GM12891 (cell line): ENCODE measurements around the gene SHQ1.
A peak's percentile ranks its signal among the peaks of the same experiment; 100 is the strongest.
"Not testable (repeated sequence)": the region's sequence is repeated elsewhere in the genome, so short reads cannot be mapped to it uniquely, and the experiment has no call there.

Experiments
- DNase-seq: peaks from one replicate; pipeline ENCODE4 v3.0.0; 2011; ENCODE audit warnings: low spot score; ENCODE audit not compliant: insufficient read length
- FAIRE-seq: peaks from 2 replicates; lab custom pipeline; 2011; peaks lifted over from hg19 to GRCh38; lab: Jason Lieb, UNC
- PAX5 ChIP-seq: IDR thresholded peaks from 2 replicates; pipeline ENCODE4 v1.6.1; 2011; ENCODE audit warnings: low read length, moderate library complexity, mild to moderate bottlenecking; ENCODE audit not compliant: insufficient read depth, severe bottlenecking
- POLR2A ChIP-seq: IDR thresholded peaks from 2 replicates; pipeline ENCODE4 v1.6.1; 2011; ENCODE audit warnings: low read depth, low read length, control low read depth
- POLR2AphosphoS5 ChIP-seq: IDR thresholded peaks from 2 replicates; pipeline ENCODE4 v1.6.1; 2011; ENCODE audit warnings: low read depth, low read length, control low read depth
- POU2F2 ChIP-seq: IDR thresholded peaks from 2 replicates; pipeline ENCODE4 v1.6.1; 2011; ENCODE audit warnings: low read depth, mild to moderate bottlenecking, control low read depth, low read length, moderate library complexity
- SPI1 ChIP-seq: IDR thresholded peaks from 2 replicates; pipeline ENCODE4 v1.6.1; 2011; ENCODE audit warnings: low read depth, low read length, control low read depth
- TAF1 ChIP-seq: IDR thresholded peaks from 2 replicates; pipeline ENCODE4 v1.6.1; 2011; ENCODE audit warnings: low read depth, low read length, control low read depth

Gene SHQ1

GRCh38 chr3:72803573-72803972, 44.7 kb downstream of the SHQ1 start:
- TF ChIP-seq SPI1, result no peak
- no peak for TF ChIP-seq POLR2AphosphoS5
- no peak for TF ChIP-seq POU2F2
- TF ChIP-seq TAF1, result no peak
- no peak for TF ChIP-seq POLR2A
- no peak for TF ChIP-seq PAX5
- FAIRE-seq, result no peak

GRCh38 chr3:72802001-72802400, 46.2 kb downstream of the SHQ1 start:
- FAIRE-seq, result peak; percentile 16
- DNase-seq, result no peak
- TF ChIP-seq POLR2A, result no peak
- TF ChIP-seq POU2F2, result no peak
- TF ChIP-seq TAF1, result no peak
- no peak for TF ChIP-seq SPI1
- no peak for TF ChIP-seq POLR2AphosphoS5
- no peak for TF ChIP-seq PAX5

More at GRCh38 chr3:72803573-72803972, 44.7 kb downstream of the SHQ1 start:
- no peak for DNase-seq

- no peak for TF ChIP-seq POU2F2
- TF ChIP-seq POLR2AphosphoS5, result no peak
- no peak for TF ChIP-seq SPI1
- DNase-seq, result no peak
- FAIRE-seq, result peak; percentile 13
Observed at GRCh38 chr3:72800869-72801268, 47.4 kb downstream of the SHQ1 start.

GRCh38 chr3:72798552-72799195, 49.6 kb downstream of the SHQ1 start:
- no peak for DNase-seq
- FAIRE-seq, result no peak

GRCh38 chr3:72797773-72798543, 50.3 kb downstream of the SHQ1 start:
- DNase-seq, result no peak
- no peak for FAIRE-seq
- TF ChIP-seq TAF1 (no peak), SPI1 (no peak), POU2F2 (no peak), POLR2AphosphoS5 (no peak), POLR2A (no peak), PAX5 (no peak)

More at GRCh38 chr3:72798552-72799195, 49.6 kb downstream of the SHQ1 start:
- TF ChIP-seq POLR2A, result no peak
- no peak for TF ChIP-seq POU2F2
- no peak for TF ChIP-seq TAF1
- no peak for TF ChIP-seq POLR2AphosphoS5
- TF ChIP-seq SPI1, result no peak
- TF ChIP-seq PAX5, result no peak

- FAIRE-seq, result no peak
- no peak for TF ChIP-seq PAX5
- no peak for TF ChIP-seq TAF1
- TF ChIP-seq POLR2AphosphoS5, result no peak
- no peak for TF ChIP-seq SPI1
- TF ChIP-seq POLR2A, result no peak
- no peak for TF ChIP-seq POU2F2
Observed at GRCh38 chr3:72794079-72794478, 54.2 kb downstream of the SHQ1 start.

GRCh38 chr3:72791161-72791560, 57.1 kb downstream of the SHQ1 start:
- no peak for TF ChIP-seq SPI1
- TF ChIP-seq POLR2AphosphoS5, result no peak
- no peak for TF ChIP-seq POU2F2
- no peak for TF ChIP-seq TAF1
- no peak for TF ChIP-seq POLR2A
- no peak for TF ChIP-seq PAX5
- FAIRE-seq (no peak), DNase-seq (no peak)

More at GRCh38 chr3:72794079-72794478, 54.2 kb downstream of the SHQ1 start:
- DNase-seq, result no peak

DNA sequence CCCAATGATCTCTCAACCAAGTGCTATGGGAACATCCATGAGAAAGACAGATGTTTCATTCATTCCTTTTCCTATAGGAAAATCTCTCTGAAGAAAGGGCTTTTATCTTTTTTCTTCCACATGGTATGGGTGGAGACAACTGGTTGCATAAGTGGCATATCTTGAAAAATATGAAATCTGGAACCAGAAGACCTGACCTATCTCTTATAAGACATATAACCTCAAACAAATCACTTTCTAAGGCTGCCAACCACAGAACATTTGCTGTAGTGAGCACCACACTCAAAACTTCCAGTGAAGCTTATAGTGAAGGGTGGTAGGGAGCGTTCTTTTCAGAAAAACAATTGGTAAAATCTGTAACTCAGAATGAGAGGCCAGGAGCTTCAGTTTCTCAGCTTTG, 58.5 kb downstream of the SHQ1 start:
- DNase-seq (no peak), FAIRE-seq (no peak)
- TF ChIP-seq POU2F2, result no peak
- TF ChIP-seq POLR2A, result no peak
- TF ChIP-seq POLR2AphosphoS5, result no peak
- no peak for TF ChIP-seq PAX5
- TF ChIP-seq TAF1, result no peak
- TF ChIP-seq SPI1, result no peak

DNA sequence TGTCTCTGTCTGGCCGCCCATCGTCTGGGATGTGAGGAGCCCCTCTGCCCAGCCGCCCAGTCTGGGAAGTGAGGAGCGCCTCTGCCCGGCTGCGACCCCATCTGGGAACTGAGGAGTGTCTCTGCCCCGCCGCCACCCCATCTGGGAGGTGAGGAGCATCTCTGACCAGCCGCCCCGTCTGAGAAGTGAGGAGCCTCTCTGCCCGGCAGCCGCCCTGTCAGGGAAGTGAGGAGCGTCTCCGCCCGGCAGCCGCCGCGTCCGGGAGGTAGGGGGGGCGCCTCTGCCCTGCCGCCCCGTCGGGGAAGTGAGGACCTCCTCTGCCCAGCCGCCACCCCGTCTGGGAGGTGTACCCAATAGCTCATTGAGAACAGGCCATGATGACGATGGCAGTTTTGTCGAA, 60.0 kb downstream of the SHQ1 start:
- DNase-seq, FAIRE-seq: not testable (repeated sequence)

- TF ChIP-seq PAX5 (no peak), SPI1 (peak; percentile 37; the same call in 1 of the 2 replicates)
- no peak for FAIRE-seq
- no peak for DNase-seq
Observed at GRCh38 chr3:72786668-72787067, 61.6 kb downstream of the SHQ1 start.
